GM19324 (cell line): Measurements from ENCODE around the gene SLC12A7.

Experiments used
- ATAC-seq: cut with Tn5 transposase; IDR thresholded peaks from one replicate; pipeline ENCODE4 v1.9.1; 2021; ENCODE audit warnings: mild to moderate bottlenecking, moderate library complexity; ENCODE audit not compliant: unreplicated experiment, low FRiP score

Gene SLC12A7

DNA sequence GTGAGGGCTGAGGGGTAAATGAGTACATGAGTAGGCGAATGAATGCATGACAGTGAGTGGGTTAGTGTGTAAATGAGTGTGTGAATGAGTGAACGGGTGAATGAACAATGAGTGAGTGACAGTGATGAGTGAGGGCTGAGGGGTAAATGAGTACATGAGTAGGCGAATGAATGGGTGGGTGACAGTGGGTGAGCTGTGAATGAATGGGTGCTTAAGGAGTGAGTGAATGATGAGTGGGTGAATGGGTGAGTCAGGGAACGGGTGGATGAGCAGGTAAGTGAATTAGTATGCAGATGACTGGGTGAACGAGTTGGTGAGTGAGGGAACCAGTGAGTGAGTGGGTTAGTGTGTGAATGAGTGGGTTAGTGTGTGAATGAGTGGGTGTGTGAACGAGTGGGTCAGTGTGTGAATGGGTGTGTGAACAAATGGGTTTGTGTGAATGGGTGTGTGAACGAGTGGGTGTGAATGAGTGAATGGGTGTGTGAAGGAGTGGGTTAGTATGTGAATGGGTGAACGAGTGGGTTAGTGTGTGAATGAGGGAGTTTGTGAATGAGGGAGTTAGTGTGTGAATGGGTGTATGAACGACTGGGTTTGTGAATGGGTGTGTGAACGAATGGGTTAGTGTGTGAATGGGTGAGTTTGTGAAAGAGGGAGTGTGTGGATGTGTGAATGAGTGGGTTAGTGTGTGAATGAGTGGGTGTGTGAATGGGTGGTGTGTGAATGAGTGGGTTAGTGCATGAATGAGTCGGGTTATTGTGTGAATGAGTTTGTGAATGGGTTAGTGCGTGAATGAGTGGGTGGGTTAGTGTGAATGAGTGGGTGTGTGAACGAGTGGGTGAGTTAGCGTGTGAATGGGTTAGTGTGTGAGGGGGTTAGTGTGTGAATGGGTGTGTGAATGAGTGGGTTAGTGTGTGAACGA, 70.4 kb downstream of the SLC12A7 start:
- no peak for ATAC-seq

DNA sequence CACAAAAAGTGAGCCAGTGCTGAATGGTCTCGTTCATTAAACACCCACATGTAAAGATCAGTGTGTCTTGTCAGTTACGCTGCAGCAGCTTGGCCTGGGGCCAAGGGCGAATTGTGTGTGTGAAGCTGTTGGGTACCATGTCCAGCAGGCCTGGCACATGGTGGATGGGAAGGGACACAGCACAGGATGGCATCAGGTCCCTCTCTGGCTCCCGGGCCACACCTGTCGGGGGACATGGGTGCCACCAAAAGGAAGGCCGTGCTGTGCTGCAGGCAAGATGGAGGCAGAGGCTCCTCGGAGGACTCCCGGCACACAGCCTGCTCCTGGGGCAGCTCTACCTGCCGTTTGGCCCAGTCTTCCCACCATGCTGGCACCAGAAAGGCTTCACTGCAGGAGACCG, 71.3 kb downstream of the SLC12A7 start:
- ATAC-seq = no peak

DNA sequence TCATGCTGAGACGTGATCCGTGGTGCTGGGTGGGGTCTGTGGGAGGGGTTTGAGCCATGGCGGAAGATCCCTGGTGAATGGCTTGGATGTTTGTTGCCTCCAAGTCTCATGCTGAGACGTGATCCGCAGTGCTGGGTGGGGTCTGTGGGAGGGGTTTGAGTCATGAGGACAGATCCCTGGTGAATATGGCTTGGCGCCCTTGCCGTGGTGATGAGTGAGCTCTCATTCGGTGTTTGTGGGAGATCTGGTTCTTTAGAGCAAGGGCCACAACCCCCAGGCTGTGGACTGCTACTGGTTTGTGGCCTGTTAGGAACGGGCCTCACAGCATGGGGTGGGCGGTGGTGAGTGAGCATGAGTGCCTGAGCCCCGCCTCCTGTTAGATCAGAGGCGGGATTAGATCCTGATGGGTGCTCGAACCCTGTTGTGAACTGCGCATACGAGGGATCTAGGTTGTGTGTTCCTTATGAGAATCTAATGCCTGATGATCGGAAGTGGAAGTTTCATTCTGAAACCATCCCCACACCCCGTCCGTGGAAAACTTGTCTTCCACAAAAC, 72.1 kb downstream of the SLC12A7 start:
- no peak for ATAC-seq

GRCh38 chr5:1039210-1039548, 72.7 kb downstream of the SLC12A7 start:
- ATAC-seq = no peak

GRCh38 chr5:1038417-1039209, 73.2 kb downstream of the SLC12A7 start:
- ATAC-seq = no peak

GRCh38 chr5:1037671-1038416, 74.0 kb downstream of the SLC12A7 start:
- no peak for ATAC-seq

DNA sequence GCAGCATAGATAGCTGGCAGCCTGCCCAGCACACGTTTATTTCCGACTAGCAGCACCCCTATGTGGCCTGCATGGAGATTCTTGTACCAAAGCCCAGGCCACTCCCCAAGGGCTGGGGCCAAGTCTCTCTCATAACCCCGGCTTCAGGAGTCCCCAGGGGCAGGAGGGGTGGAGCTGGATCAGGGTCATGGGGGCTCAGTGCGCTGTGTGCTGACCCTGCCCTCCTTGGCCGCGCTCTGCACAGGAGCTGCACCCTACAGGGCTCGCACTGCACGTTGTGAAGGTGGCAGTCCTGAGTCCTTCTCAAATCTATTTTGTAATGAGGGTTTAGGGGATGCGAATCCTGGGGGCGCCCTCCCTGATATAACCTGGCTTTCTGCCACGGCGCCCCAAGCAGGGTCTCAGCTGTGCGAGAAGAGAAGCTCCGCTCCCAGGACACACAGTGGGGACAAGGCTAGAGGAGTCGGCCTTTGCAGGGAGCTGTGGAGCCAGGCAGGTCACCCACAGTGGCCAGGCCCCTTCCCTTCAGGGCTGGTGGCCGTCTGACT, 74.7 kb downstream of the SLC12A7 start:
- no peak for ATAC-seq

- ATAC-seq = no peak
Observed at GRCh38 chr5:1036504-1037122, 75.2 kb downstream of the SLC12A7 start.

DNA sequence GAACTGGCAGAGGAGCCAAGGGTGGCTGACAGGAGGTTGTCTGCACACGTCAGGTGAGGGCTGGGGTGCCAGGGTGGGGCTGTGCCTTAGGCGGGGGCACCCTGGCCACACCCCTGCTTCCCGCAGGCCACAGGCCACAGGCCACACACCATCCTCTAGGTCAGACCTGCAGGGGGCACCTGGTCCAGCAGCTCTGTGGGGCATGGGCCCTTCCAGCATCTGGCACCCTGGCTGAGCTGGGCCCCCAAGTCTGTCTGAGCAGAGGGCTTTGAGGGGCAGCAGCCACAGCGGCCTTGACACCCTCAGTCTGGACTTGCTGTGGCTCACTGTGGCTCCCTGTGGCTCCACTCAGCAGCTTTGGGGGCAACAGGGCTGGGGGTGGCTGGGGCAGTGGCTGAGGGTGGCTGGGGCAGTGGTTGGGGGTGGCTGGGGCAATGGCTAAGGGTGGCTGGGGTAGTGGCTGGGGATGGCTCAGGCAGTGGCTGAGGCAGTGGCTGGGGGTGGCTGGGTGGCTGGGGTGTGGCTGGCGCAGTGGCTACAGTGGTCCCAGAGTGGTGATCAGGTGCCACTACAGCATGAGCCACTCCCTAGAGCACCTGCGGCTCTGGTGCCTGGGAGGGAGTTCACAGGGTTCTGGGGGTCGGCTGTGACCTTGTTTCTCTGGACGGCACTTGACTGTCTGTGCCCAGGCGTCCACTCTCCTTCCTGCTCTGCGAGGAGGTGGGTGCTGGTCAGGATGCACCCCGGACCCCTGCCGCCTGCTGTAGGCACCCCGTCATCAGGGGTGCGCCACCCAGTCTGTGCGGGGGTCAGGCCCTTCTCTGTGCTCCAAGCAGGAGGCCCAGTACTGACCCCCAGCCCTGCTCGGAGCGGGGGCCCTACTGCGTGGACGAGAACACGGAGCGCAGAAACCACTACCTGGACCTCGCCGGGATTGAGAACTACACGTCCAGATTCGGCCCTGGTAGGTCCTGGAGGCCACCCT, 76.2 kb downstream of the SLC12A7 start:
- no peak for ATAC-seq

DNA sequence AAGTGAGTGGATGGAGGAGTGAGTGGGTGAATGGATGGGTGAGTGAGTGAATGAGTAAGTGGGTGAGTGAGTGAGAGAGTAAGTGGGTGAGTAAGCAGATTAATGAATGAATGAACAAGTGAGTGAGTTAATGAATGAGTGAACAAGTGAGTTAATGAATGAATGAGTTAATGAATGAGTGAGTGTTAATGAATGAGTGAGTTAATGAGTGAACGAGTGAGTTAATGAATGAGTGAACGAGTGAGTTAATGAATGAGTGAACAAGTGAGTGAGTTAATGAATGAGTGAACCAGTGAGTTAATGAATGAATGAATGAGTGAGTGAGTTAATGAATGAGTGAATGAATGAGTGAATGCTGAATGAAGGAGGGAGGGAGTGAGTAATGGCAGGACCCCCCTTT, 76.9 kb downstream of the SLC12A7 start:
- no peak for ATAC-seq

GRCh38 chr5:1034421-1034905, 77.4 kb downstream of the SLC12A7 start:
- ATAC-seq = no peak

DNA sequence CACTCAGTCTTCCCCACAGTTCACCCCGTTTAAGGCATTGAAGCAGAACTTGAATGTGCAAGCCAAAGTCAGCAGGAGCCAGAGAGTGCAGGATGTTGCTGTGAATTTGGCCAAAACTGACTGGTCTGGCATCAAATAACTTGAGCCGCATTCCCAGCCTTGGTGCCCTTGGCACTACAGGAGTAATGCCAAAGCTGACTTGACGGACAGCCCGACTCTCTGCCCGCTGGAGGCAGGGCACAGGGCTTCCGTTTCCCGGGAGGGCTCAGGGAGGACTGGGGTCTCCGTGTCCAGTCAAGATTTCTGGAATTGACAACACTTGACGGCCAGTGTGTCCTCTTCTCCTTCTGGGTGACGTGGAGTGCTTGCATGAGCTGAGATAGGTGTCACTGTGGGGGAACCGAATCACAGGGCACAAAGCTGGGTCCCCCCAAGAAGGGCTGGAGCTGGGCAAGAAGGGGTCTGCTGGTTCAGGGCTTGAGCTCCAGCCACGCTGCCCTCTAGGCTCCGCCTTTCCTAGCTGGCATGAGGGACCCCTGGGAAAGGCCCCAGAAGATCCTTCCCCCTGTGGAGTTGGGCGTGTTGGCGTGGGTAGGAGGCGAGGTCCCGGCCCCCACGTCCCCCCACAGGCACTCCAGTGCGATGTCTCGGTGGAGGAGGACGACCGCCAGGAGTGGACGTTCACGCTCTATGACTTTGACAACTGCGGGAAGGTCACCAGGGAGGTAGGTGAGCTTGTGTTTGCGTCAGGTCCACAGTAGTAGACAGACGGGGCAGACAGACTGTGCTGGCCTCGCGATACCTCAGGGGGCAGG, 78.0 kb downstream of the SLC12A7 start:
- ATAC-seq = no peak

DNA sequence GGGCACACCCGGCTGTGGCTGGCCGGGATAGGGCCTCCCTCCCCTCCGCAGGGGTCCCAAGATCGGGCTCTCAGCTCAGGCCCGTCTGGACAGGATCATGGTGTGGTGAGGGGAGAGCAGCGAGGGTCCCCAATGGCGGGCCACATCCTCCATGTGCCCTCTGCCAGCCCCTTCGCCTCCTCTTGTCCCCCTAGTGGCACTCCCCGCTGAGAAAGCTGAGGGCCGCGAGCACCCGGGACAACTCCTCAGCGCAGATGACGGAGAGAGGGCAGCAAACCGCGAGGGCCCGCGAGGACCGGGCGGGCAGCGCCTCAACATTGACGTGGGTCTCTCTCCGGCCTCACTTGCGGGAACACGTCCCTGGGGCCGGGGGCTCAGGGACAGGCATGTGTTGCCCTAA, 78.7 kb downstream of the SLC12A7 start:
- no peak for ATAC-seq

- no peak for ATAC-seq
Observed at GRCh38 chr5:1032551-1033027, 79.3 kb downstream of the SLC12A7 start.

- no peak for ATAC-seq
Observed at GRCh38 chr5:1032011-1032410, 79.9 kb downstream of the SLC12A7 start.

DNA sequence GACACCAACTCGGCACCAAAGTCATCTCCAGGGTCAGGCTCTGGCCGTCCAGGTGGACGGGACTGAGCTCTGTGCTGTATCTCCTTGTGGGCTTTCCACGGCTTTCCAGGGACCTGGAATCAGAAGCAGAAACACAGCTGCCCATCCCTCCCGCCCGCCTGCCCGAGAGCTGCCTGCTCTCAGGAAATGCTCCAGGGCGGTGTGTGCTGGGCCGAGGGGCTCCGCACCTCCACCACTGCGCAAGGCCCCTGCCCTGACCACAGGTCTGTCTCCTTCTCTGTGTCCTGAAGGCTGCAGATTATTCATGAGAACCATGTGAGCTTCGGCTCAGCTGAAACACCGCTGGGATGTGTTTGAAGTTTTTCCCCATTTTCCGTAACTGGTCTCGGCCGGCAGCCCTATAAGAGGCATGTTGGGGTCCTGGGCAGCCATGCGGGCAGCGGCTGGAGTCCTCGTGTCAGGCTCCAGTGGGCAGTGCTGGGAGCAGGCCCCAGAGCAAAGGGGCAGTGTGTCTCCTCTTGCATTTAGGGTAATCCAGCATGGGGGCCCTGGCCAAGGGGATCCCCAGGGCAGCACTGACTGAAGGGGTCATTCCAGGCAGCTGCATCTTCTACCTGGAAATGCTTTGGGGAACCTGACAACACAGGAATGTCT, 80.4 kb downstream of the SLC12A7 start:
- ATAC-seq = no peak

DNA sequence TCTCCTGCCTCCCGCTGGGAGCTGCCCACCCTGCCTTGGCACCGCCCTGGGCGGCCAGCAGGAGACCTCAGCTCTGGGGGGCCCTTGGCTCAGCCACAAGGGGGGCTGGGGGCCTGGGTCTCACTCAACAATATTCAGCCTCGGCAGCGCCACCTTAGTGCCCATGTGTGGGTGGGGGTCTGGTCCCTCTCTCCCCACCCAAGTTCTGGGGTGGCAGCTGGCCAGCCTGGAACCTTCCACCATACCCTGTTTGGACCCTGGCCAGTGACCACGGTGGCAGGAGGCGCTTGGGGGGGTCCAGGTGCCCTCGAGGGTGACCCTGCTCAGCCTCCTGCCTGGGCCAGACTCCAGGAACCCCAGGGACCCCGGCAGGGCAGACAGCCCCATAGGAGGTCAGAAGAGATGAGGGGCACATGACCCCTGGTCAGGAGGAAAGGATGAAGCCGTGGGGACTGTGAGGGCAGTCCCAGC, 81.0 kb downstream of the SLC12A7 start:
- no peak for ATAC-seq
